ENCODE data around the gene NDUFAF8.

DNA sequence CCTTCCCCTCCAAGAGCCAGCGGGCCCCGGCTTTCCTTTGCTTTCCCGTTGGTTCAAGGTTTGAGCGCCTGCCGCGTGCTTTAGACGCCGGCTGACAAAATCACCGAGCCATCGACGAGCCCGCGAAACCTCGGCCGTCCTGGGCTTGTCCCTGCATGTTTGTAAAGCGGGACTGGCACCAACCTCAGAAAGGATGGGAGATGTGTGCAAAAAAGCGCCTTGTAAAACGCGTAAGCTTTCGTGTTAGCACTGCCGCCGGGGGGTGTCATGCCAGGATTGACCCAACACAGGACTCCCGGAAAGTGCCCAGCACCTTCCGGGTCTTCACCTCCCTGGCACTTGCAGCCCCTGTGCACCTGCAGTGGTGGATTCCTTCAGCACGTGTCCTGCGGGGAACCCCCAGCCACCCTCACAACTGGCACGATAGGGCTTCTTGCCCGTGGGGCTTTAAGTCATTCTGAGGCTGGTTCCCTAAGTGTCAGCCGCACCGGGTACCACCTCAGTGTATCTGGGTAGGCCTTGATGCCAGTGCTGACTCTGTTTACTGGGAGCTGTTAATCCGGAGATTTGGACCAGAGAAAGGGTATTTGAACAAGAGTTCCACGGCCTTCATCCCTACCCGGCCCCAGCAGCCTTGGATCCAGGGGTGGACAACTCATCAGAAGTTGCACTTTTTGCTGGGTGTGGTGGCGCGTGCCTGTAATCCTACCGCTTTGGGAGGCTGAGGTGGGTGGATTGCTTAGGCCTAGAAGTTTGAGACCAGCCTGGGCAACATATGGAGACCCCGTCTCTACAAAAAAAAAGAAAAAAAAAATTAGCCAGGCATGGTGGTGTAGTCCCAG lies 817 bp downstream of the NDUFAF8 start:
- TF ChIP-seq, protein P1, sequence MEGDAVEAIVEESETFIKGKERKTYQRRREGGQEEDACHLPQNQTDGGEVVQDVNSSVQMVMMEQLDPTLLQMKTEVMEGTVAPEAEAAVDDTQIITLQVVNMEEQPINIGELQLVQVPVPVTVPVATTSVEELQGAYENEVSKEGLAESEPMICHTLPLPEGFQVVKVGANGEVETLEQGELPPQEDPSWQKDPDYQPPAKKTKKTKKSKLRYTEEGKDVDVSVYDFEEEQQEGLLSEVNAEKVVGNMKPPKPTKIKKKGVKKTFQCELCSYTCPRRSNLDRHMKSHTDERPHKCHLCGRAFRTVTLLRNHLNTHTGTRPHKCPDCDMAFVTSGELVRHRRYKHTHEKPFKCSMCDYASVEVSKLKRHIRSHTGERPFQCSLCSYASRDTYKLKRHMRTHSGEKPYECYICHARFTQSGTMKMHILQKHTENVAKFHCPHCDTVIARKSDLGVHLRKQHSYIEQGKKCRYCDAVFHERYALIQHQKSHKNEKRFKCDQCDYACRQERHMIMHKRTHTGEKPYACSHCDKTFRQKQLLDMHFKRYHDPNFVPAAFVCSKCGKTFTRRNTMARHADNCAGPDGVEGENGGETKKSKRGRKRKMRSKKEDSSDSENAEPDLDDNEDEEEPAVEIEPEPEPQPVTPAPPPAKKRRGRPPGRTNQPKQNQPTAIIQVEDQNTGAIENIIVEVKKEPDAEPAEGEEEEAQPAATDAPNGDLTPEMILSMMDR (IDR thresholded peaks at IDR 0.05) = no peak
- TF ChIP-seq POLR2A (IDR thresholded peaks at IDR 0.05) = no peak
- no peak for TF ChIP-seq POLR2AphosphoS5 (IDR thresholded peaks at IDR 0.05)
